Activated CD8-positive, alpha-beta T cell treated with anti-CD3 and anti-CD28 coated beads for 36 hours (primary cell): Measurements from ENCODE around the gene AGFG2. TPM values are rescaled to one million over a fixed set of nuclear protein-coding genes. Genes with fewer than 3 reads are reported as not detected.

ENCODE experiments used
- ATAC-seq: fragments of 200-7000 bp; cut with Tn5 transposase; one replicate; pipeline ENCODE4 v1.10.0; 2021; ENCODE audit warnings: mild to moderate bottlenecking, moderate library complexity
- CTCF ChIA-PET: fragments of 350-600 bp; sonication (Branson Sonifier 250); formaldehyde crosslinking; loops from one replicate; lab custom pipeline; 2021; ENCODE audit warnings: antibody characterized with exemption; lab: Charles Lee
- POLR2A ChIA-PET: fragments of 350-600 bp; sonication (Branson Sonifier 250); formaldehyde crosslinking; loops from one replicate; lab custom pipeline; 2021; ENCODE audit warnings: antibody characterized with exemption; lab: Charles Lee
- DNase-seq: peaks from one replicate; pipeline ENCODE4 v3.0.0-alpha.2; 2020
- H3K27ac Mint-ChIP-seq: one replicate; pipeline ENCODE4 v1.8.0; 2021; ENCODE audit warnings: mild to moderate bottlenecking, mixed read lengths
- H3K27me3 Mint-ChIP-seq: one replicate; pipeline ENCODE4 v1.8.0; 2021; ENCODE audit warnings: mixed read lengths
- H3K36me3 Mint-ChIP-seq: one replicate; pipeline ENCODE4 v1.8.0; 2021; ENCODE audit warnings: low read depth, mixed read lengths
- H3K4me1 Mint-ChIP-seq: one replicate; pipeline ENCODE4 v1.8.0; 2021; ENCODE audit warnings: low read depth, mixed read lengths
- H3K4me3 Mint-ChIP-seq: one replicate; pipeline ENCODE4 v1.8.0; 2021; ENCODE audit warnings: mild to moderate bottlenecking, moderate library complexity, mixed read lengths
- H3K9me3 Mint-ChIP-seq: one replicate; pipeline ENCODE4 v1.8.0; 2021; ENCODE audit warnings: mixed read lengths
- intact Hi-C: fragments of 100-400 bp; cut with micrococcal nuclease; formaldehyde crosslinking; loops from one replicate; pipeline ENCODE4 v1.10.0; 2022
- total RNA-seq, 2 experiments: library from RNA; stranded (reverse); gene quantifications; one replicate each; pipeline ENCODE4 v1.2.3, GENCODE V29; 2021
- TF ChIP-seq, protein P1 (sequence below): fragments of 200-600 bp; IDR thresholded peaks from one replicate; pipeline ENCODE4 v1.8.0; 2022; ENCODE audit warnings: antibody characterized with exemption, mild to moderate bottlenecking

AGFG2 gene
- total RNA-seq, 2 experiments from 2014 or later: 45.6 to 45.8 TPM

DNA sequence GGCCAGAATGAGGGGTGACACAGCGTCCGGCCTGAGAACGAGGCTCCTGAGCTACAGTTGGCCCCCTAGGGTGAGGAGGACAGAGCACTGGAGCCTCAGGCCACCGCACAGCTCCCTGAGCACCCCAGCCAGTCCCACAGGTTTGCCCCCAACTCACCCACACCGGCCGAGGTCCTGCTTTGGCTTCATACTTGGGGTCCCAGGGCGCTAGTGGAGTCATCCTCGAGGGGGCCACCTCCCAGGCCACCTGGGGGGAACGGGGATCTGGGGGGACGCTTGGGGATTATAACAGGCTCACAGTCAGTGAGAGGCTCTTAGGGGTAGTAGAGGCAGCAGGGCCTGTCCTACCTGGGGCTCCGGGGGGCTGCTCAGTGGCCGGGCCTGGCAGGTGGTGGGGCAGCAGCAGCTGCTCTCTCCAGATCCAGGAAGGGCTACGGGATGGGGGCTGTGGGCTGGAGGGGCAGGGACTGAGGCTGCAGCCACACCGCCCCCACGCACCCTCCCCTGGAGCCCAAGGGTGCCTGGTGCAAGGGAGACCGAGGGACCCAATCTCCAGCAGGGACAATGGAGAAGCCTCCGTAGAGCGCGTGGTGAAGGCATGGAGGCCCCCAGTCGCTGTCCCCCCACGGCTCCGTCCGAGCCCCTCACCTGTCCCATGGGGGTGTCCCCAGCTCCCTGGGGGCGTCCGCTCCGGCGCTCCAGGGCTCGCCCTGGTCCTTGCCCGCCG is 34.1 kb downstream of the AGFG2 start:
- Mint-ChIP-seq H3K36me3 (peaks cover 7% of the 10 kb centered on the region), H3K9me3 (no peaks in the 10 kb centered on the region), H3K27ac (no peak overlapping the region), H3K4me1 (peaks cover 33% of the 10 kb centered on the region), H3K4me3 (no peak overlapping the region), H3K27me3 (no peaks in the 10 kb centered on the region)
- CTCF ChIA-PET: no interaction called here
- intact Hi-C loops: no loop called here
- POLR2A ChIA-PET: interaction anchor here (0.9 to 1.4 kb wide), 3 partner anchors 9 to 22 kb away, joined by 3 to 16 read pairs (median 3); partner anchors contain the start of genes FBXO24 and LRCH4
- TF ChIP-seq, protein P1, sequence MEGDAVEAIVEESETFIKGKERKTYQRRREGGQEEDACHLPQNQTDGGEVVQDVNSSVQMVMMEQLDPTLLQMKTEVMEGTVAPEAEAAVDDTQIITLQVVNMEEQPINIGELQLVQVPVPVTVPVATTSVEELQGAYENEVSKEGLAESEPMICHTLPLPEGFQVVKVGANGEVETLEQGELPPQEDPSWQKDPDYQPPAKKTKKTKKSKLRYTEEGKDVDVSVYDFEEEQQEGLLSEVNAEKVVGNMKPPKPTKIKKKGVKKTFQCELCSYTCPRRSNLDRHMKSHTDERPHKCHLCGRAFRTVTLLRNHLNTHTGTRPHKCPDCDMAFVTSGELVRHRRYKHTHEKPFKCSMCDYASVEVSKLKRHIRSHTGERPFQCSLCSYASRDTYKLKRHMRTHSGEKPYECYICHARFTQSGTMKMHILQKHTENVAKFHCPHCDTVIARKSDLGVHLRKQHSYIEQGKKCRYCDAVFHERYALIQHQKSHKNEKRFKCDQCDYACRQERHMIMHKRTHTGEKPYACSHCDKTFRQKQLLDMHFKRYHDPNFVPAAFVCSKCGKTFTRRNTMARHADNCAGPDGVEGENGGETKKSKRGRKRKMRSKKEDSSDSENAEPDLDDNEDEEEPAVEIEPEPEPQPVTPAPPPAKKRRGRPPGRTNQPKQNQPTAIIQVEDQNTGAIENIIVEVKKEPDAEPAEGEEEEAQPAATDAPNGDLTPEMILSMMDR: no peak
- no peak for DNase-seq
- ATAC-seq: no peak

DNA sequence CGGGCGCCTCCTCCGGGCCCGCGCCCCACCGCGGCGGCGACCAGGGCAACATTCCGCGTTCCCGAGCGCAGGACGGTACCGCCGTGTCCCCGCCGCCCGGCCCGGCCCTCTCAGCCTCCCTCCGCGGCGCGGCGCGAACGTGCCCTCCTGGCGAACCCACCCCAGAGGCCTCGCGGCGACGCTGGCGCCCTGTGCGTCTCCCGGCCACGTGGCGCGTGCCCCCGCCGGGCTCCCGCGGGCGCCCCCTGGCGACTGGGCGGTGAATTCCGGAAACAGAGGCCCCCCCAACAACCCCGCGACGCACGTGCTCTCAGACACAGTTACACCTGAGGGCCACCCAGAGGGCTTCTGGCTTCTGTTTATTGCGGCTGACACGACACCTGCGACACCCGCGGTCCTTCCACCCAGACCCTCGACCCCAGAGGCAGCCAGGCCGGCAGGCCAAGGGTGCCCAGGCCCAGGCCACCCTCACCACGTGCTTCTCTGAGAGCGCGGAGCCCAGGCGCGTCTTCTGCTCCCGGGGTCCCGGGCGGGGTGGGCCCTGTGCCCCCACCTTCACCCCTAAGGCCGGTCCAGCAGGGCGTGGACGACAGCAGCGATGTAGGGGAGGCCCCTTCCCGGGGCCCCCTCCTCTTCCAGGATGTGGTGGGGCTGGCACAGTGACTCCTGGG is 34.8 kb downstream of the AGFG2 start, which contains the start of gene SAP25:
Gene SAP25, minus strand, starts transcription at position 210 of the 671 bp plus-strand sequence. Its CDS starts 158 bp downstream, at position 52.
- ChIA-PET CTCF (no interaction called here), POLR2A (interaction anchor here (0.9 kb wide), 1 partner anchor 8 kb away, joined by 3 read pairs; no protein-coding TSS in a partner anchor)
- DNase-seq: no peak

DNA sequence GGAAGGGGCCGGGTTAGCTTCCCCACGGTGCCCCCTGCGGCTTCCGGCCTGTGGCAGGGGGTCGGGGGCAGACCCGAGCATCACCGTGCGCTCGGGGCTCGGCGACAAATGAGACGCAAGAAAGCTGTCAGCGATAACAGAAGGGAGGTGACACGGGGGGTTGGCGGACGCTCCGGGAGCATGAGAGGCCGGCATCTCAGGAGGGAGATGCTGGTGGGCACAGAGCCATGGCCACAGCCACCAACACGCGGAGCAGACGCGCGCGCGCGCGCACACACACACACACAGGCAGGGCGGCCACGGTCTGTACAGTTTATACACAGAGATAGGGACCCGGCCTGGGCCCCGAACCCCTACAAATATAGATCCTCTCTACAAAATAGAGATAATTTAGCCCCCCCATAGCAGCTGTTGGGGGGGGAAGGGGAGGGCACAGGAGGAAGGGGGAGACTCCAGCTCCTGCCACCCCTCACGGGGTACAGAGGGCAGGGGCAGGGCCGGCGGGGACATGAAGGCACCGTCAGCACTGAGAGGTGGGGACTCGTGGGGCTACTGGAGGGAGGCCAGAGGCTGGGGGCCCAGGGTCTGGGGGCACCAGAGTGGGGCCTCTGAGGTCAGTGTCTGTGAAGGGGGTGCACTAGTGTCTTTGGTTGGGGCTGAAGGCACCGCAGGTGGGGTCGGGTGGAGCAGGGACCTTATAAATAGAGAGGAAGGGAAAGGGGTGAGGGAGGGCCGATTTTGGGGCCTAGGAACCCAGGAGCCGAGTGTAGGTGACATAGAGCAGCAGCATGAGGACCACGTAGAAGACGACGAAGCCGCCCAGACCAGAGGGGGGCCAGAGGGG is 35.6 kb downstream of the AGFG2 start:
- H3K9me3 Mint-ChIP-seq: no peaks in the 10 kb centered on the region
- DNase-seq (no peak), ATAC-seq (no peak)
- no peaks in the 10 kb centered on the region for H3K27me3 Mint-ChIP-seq
- peaks cover 21% of the 10 kb centered on the region for H3K4me1 Mint-ChIP-seq
- ChIA-PET POLR2A (no interaction called here), CTCF (no interaction called here)
- peaks cover 10% of the 10 kb centered on the region for H3K36me3 Mint-ChIP-seq
- intact Hi-C loops: no loop called here
- H3K4me3 Mint-ChIP-seq: no peak overlapping the region
- H3K27ac Mint-ChIP-seq: no peak overlapping the region
- TF ChIP-seq, protein P1: no peak

More for the DNA sequence above, 34.8 kb downstream of the AGFG2 start, which contains the start of gene SAP25:
- Mint-ChIP-seq H3K27me3 (no peaks in the 10 kb centered on the region), H3K27ac (no peak within 1 kb of the TSS), H3K36me3 (peaks cover 9% of the 10 kb centered on the region), H3K9me3 (no peaks in the 10 kb centered on the region), H3K4me3 (no peak within 1 kb of the TSS), H3K4me1 (peaks cover 28% of the 10 kb centered on the region)
- TF ChIP-seq, protein P1: no peak
- no peak for ATAC-seq
- intact Hi-C loops: no loop called here

DNA sequence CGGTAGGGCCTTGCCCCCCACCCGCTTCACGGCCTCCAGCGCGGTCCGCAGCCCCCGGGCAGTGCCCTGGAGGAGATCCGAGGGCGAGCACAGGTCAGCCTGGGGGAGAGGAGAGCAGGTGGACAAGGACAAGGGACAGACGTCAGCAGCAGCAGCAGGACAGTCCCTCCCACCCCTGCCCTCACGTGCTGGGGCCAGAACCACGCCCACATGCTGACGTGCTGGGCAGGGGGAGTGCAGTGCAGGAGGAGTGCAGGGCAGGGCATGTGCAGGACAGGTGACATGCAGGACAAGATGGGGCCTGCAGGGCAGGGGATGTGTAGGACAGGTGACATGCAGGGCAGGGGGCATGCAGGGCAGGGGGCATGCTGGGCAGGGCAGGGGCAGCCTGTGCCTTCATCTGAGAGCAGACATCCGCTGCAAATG is 36.2 kb downstream of the AGFG2 start:
- Mint-ChIP-seq H3K27me3 (no peaks in the 10 kb centered on the region), H3K4me3 (no peak overlapping the region), H3K4me1 (peaks cover 18% of the 10 kb centered on the region), H3K9me3 (no peaks in the 10 kb centered on the region), H3K36me3 (peaks cover 10% of the 10 kb centered on the region), H3K27ac (no peak overlapping the region)
- POLR2A ChIA-PET: no interaction called here
- CTCF ChIA-PET: no interaction called here
- ATAC-seq: no peak
- intact Hi-C loops: no loop called here
- TF ChIP-seq, protein P1: no peak
- no peak for DNase-seq
